GM12801 (cell line): ENCODE data around the gene ZNF471.

Experiments
- CTCF ChIP-seq: IDR thresholded peaks from one replicate; pipeline ENCODE4 v1.5.1; 2011; ENCODE audit warnings: control low read depth; ENCODE audit not compliant: insufficient read length; ENCODE audit errors: extremely low read depth

The ZNF471 gene

DNA sequence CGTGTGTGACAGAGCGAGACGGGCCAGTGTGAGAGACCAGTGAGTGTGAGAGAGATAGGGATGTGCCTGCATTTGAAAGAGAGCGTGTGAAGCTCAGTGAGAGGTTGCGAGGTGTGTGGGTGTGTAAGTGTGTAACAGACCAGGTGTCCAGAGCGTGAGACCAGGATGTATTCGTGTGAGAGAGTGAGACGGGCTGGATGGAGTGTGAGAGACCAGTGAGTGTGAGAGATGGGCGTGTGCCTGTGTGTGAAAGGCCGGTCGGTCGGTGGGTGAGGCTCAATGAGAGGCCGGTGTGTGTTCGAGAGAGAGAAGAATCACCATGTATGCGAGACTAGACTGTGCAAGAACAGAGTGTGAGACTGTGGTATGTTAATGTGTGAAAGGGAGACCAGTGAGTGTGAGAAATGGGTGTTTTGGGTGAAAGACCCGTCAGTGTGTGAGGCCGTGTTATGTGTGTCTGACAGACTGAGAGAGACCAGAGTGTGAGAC, 679 bp downstream of the ZNF471 start:
- TF ChIP-seq CTCF = no peak

- TF ChIP-seq CTCF = no peak
These were observed 17.7 kb downstream of the ZNF471 start for GRCh38 chr19:56525214-56525860.

DNA sequence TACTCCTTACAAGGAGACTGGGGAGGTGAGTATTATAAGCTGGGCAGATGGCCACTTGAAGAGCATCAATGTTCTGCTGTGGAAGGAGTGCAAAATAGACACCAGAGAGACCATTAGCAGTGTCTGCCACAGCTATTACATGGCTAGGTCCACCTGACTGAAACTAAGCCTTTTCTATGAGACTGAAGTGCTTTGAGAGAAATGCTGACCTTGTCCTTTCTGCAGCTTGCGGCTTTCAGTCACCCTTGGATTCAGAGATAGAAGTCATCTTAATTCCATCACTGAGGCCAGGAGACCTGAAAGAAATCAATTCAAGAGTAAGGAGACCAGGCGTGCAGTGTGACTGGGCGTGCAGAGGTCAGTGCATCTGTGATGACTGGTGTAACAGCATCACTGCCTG, 29.8 kb downstream of the ZNF471 start:
- TF ChIP-seq CTCF = no peak

GRCh38 chr19:56538254-56538760, 30.7 kb downstream of the ZNF471 start:
- no peak for TF ChIP-seq CTCF

DNA sequence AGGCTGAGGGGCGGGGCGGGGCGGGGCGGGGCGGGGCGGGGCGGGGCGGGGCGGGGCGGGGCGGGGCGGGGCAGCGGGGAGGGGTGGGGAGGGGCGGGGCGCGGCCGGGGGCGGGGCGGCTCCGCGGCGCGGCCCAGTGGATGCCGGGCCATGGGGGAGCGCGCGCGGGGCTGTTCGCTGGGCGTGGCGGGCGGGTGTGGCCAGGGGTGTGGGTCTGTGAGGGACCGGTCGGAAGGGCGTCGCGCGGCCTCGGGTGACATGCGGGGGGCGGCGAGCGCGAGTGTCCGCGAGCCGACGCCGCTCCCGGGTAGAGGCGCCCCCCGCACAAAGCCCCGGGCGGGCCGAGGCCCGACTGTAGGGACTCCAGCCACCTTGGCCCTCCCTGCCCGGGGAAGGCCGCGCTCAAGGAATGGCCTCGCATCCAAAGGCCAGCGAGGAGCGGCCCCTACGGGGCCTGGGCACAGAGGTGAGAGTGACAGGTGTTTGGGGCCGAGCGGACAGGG, 31.2 kb downstream of the ZNF471 start, which contains the start of gene ZFP28:
ZFP28 (plus strand) TSS at position 188 of the 503 bp plus-strand sequence; CDS start at position 259, 71 bp downstream.
- no peak for TF ChIP-seq CTCF

- no peak for TF ChIP-seq CTCF
These were observed 36.1 kb downstream of the ZNF471 start for GRCh38 chr19:56543776-56544175.

DNA sequence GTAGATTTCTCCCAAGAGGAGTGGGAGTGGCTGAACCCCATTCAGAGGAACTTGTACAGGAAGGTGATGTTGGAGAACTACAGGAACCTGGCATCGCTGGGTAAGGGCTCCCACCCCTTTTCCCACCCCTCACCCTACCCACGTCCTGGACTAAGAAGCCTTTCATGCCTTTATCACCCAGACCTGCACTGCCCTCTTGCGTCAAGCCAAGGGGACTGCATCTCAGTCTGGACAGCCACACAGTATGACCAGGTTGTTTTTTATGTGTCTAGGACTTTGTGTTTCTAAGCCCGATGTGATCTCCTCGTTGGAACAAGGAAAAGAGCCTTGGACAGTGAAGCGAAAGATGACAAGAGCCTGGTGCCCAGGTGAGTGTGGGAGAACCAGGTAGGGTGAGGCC, 39.9 kb downstream of the ZNF471 start:
- no peak for TF ChIP-seq CTCF
